Adrenal gland (tissue), 12 donors: ENCODE measurements around the gene GLYATL1. TPM values are rescaled to one million over a fixed set of nuclear protein-coding genes. Genes with fewer than 3 reads are reported as not detected.

ENCODE experiments used
- DNase-seq, 7 donors: peaks; one replicate each; pipeline ENCODE4 v3.0.0-alpha.2; 2019 to 2020
- H3K27ac ChIP-seq, 5 donors: fragments of 200-600 bp; sonication (generic) in 4 of 5; 1 replicate in 3 of 5; 2 replicates in 2 of 5; pipeline versions ENCODE4 v1.5.1 to v1.8.0; 2016 to 2020; ENCODE audit warnings: mild to moderate bottlenecking in 1 of 5
- H3K27me3 ChIP-seq: fragments of 200-600 bp; 2 replicates; pipeline ENCODE4 v1.8.0; 2021
- H3K36me3 ChIP-seq, 2 donors: fragments of 200-600 bp; replicated peaks in 1 of 2; 1 replicate in 1 of 2; 2 replicates in 1 of 2; pipeline versions ENCODE4 v1.5.1 to v1.8.0; 2018 to 2022
- H3K4me1 ChIP-seq, 2 donors: fragments of 200-600 bp; replicated peaks in 1 of 2; 1 replicate in 1 of 2; 2 replicates in 1 of 2; pipeline versions ENCODE4 v1.5.1 to v1.8.0; 2018 to 2021
- H3K4me3 ChIP-seq, 4 donors: fragments of 200-600 bp; sonication (generic) in 3 of 4; one replicate each; pipeline ENCODE4 v1.5.1; 2016 to 2018
- H3K9me3 ChIP-seq, 3 donors: fragments of 200-600 bp; sonication (generic) in 1 of 3; replicated peaks in 1 of 3; 1 replicate in 2 of 3; 2 replicates in 1 of 3; pipeline versions ENCODE4 v1.5.1 to v1.8.0; 2016 to 2021
- POLR2A ChIP-seq, 2 donors: fragments of 450-650 bp; IDR thresholded peaks; one replicate each; pipeline ENCODE4 v1.6.1; 2017; ENCODE audit warnings: antibody characterized with exemption in 2 of 2, mild to moderate bottlenecking in 2 of 2, moderate library complexity in 1 of 2
- WGBS, 4 donors: extraction: QIAGEN DNeasy Blood & Tissue Kit in 2 of 4; methylation state at CpG; one replicate each; pipeline versions ENCODE4 v1.1.5 to v1.1.7; 2013 to 2017; 5-methylcytosine and 5-hydroxymethylcytosine counted together
- intact Hi-C, 2 donors: fragments of 100-400 bp; cut with DNase I; formaldehyde crosslinking; loops; one replicate each; pipeline versions ENCODE4 v1.14.1 to v1.15.0; 2022 to 2023
- polyA plus RNA-seq, 3 donors: library from polyadenylated mRNA; stranded (reverse); fragments of 200-250 nt in 2 of 3; fragments of 350-450 nt in 1 of 3; fragmentation: Illumina TruSeq in 1 of 3; extraction: RNeasy Lipid Tissue Mini Kit (QIAGEN cat#74804) in 1 of 3; gene quantifications; one replicate each; pipeline ENCODE4 v1.2.3, GENCODE V29; 2013 to 2014
- total RNA-seq, 9 donors: library from RNA; depleted of rRNA in 4 of 9; stranded (reverse); fragments of >200 nt in 4 of 9; fragments of 120-200 nt in 1 of 9; fragmentation: NEBNext Ultra II Directional in 1 of 9; extraction: Animal tissue kit (Norgen Biotek cat#: 25700) in 1 of 9; gene quantifications; one replicate each; pipeline versions ENCODE4 v1.1.0 to v1.2.4, GENCODE V29; 2013 to 2023
- TF ChIP-seq, protein P1 (sequence below), 6 experiments: fragments of 450-650 bp in 4 of 6; fragments of 200-600 bp in 2 of 6; sonication (generic) in 1 of 6; IDR thresholded peaks; 1 replicate in 5 of 6; 2 replicates in 1 of 6; pipeline versions ENCODE4 v1.5.1 to v1.8.0; 2016 to 2021; ENCODE audit warnings: antibody characterized with exemption in 6 of 6, mild to moderate bottlenecking in 2 of 6, moderate library complexity in 1 of 6
- donor health status: healthy with polysubstance abuse.
- donor health status: Bipolar disorder and iron deficiency.
- donor health status: DM: yes; HTN: yes; CAD: no.
- donor health status: DM: no; HTN: no; CAD: no.
- donor health status: DM: no; HTN: no; CAD: no.
- donor health status: DM: yes; HTN: yes; CAD: no.

Gene GLYATL1
- total and polyA plus RNA-seq, 12 donors: 0.07 to 0.50 (median 0.15) TPM; not detected in 8

DNA sequence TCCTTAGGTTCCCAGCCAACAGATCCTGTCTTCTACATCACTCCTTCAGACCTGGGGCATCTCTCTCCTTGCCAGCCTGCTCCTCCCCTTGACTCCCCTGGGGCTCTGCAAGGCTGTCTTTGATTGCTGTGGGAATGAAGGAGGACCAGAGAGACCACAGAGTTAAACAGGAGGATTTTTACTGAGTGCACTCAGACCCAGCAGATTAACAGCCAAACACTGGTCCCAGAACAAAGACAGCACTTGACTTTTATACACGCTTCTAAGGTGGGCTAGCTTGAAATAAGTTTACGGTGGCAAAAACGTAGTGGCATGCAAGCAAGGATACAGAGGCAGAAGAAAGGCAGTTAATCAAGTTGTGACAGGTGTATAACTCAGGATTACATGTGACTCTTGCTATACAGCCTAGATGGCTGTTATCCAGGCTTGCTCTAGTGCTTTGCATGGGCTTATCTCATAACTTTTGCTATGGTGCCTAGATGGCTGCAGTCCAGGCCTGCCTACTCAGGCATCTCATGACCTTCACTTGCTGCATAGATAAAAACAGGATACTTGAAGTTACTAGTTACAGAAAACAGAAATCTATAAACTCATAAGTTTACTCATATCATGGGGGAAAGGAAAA lies 22.0 kb upstream of the GLYATL1 start:
- no peaks in the 10 kb centered on the region for H3K27me3 ChIP-seq
- no peak overlapping the region for H3K4me3 ChIP-seq
- H3K9me3 ChIP-seq: peaks cover 0 to 5% (median 0%) of the 10 kb centered on the region in 3 donors
- intact Hi-C loops: no loop called here
- H3K4me1 ChIP-seq: no peaks in the 10 kb centered on the region
- H3K36me3 ChIP-seq: no peaks in the 10 kb centered on the region
- H3K27ac ChIP-seq: no peak overlapping the region
- WGBS, 4 donors: 65 to 86% (median 72%) methylated on average over 3 of the region's 3 CpGs
- TF ChIP-seq POLR2A (IDR thresholded peaks at IDR 0.05): no peak
- TF ChIP-seq, protein P1, sequence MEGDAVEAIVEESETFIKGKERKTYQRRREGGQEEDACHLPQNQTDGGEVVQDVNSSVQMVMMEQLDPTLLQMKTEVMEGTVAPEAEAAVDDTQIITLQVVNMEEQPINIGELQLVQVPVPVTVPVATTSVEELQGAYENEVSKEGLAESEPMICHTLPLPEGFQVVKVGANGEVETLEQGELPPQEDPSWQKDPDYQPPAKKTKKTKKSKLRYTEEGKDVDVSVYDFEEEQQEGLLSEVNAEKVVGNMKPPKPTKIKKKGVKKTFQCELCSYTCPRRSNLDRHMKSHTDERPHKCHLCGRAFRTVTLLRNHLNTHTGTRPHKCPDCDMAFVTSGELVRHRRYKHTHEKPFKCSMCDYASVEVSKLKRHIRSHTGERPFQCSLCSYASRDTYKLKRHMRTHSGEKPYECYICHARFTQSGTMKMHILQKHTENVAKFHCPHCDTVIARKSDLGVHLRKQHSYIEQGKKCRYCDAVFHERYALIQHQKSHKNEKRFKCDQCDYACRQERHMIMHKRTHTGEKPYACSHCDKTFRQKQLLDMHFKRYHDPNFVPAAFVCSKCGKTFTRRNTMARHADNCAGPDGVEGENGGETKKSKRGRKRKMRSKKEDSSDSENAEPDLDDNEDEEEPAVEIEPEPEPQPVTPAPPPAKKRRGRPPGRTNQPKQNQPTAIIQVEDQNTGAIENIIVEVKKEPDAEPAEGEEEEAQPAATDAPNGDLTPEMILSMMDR (IDR thresholded peaks at IDR 0.05): no peak
- DNase-seq: no peak

DNA sequence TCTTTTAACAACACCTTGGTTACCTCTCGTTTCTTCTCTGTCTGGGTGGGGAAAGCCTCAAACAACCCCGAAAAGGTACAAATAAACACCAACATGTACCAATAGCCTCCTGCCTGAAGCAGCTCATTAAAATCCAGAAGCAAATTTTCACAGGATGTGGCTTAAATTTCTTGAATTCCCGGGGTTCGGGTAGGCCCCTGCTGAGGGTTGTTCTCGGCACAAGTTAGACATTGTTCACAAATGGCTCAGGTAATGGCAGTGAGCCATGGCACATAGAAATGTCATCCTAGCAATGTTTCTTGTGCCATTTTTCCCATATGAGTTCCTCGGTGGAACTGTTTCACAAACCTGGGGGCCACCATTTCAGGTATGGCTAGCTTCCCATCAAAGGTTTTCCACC lies 19.7 kb upstream of the GLYATL1 start:
- H3K27me3 ChIP-seq: no peaks in the 10 kb centered on the region
- TF ChIP-seq POLR2A (IDR thresholded peaks at IDR 0.05): no peak
- TF ChIP-seq, protein P1 (IDR thresholded peaks at IDR 0.05): no peak
- H3K4me1 ChIP-seq: no peaks in the 10 kb centered on the region
- H3K4me3 ChIP-seq: no peak overlapping the region
- no peak for DNase-seq
- H3K9me3 ChIP-seq: peaks cover 0 to 5% (median 0%) of the 10 kb centered on the region in 3 donors
- H3K27ac ChIP-seq: no peak overlapping the region
- WGBS, 4 donors: 83 to 94% (median 84%) methylated on average over 6 of the region's 6 CpGs
- intact Hi-C loops: no loop called here
- H3K36me3 ChIP-seq: no peaks in the 10 kb centered on the region

DNA sequence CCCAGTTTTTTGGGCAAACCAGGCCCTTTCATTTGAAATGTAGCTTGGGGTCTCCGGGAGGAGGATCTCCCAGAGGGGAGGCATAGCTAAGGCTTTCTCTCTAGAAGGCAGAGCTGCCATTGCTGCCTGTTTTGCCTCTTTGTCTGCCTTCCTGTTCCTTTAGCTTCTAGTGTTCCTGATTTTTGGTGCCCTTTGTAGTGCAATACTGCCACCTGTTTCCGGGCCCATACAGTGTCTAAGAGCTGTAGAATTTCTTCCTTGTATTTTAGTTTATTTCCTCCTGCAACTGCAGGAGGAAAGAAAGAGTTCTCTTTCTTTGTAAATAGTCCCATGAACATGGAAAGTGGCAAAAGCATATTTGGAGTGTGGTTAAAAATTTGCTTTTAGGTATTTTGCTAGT lies 19.3 kb upstream of the GLYATL1 start:
- no peaks in the 10 kb centered on the region for H3K36me3 ChIP-seq
- peaks cover 0 to 5% (median 0%) of the 10 kb centered on the region in 3 donors for H3K9me3 ChIP-seq
- no peak overlapping the region for H3K4me3 ChIP-seq
- intact Hi-C loops: no loop called here
- no peaks in the 10 kb centered on the region for H3K4me1 ChIP-seq
- H3K27ac ChIP-seq: no peak overlapping the region
- no peak for DNase-seq
- WGBS, 4 donors: 74 to 91% (median 85%) methylated on average over 2 of the region's 2 CpGs
- no peaks in the 10 kb centered on the region for H3K27me3 ChIP-seq
- TF ChIP-seq POLR2A (IDR thresholded peaks at IDR 0.05): no peak
- TF ChIP-seq, protein P1 (IDR thresholded peaks at IDR 0.05): no peak

DNA sequence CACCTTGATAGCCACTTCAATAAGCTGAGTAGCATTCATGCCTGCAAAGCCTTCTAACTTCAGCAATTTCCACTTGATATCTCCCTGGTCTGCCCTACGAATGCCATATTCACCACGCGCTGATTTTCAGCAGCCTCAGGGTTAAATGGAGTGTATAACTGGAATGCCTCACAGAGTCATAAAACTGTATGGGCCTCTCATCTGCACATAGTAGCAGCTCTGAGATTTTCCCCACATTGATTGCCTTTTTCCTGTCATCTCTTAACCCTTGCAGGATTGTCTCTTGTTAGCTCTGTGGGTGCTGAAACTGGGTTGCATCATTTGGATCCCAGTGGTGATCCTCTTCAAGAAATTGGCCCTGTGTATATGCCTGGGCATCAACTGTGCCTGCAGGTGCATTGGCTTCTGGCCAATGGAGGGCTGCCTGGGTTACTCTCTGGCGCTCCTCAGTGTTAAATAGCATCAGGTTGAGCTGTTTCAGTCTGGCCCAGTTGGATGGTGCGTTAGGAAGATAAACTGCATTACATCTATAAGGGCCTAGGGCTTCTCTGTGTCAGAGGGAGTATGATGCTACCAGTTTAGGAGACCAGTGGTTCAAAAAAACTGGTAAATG lies 17.4 kb upstream of the GLYATL1 start:
- DNase-seq: no peak
- Histone ChIP-seq H3K9me3 (peaks cover 0 to 5% (median 0%) of the 10 kb centered on the region in 3 donors), H3K27ac (no peak overlapping the region), H3K4me3 (no peak overlapping the region), H3K4me1 (no peaks in the 10 kb centered on the region), H3K27me3 (no peaks in the 10 kb centered on the region), H3K36me3 (no peaks in the 10 kb centered on the region)
- no peak for TF ChIP-seq POLR2A (IDR thresholded peaks at IDR 0.05)
- TF ChIP-seq, protein P1 (IDR thresholded peaks at IDR 0.05): no peak
- 66 to 72% (median 71%) methylated on average over 3 to 5 of the region's 5 CpGs for WGBS, 4 donors
- intact Hi-C loops: no loop called here
